ENCODE measurements around the gene TMEM140.

The TMEM140 gene

GRCh38 chr7:135175931-135176330 is 28.1 kb downstream of the TMEM140 start:
- no peak for ATAC-seq

GRCh38 chr7:135177028-135177696 is 29.3 kb downstream of the TMEM140 start:
- ATAC-seq, result no peak

GRCh38 chr7:135178364-135178763 is 30.5 kb downstream of the TMEM140 start:
- ATAC-seq, result no peak

GRCh38 chr7:135179321-135179925 is 31.6 kb downstream of the TMEM140 start:
- ATAC-seq, result no peak

- ATAC-seq, result peak in 1 of 2 donors; percentile 51
These were observed 32.2 kb downstream of the TMEM140 start for GRCh38 chr7:135180122-135180521.

GRCh38 chr7:135181261-135181928 is 33.5 kb downstream of the TMEM140 start:
- no peak for ATAC-seq

GRCh38 chr7:135181929-135182678 is 34.2 kb downstream of the TMEM140 start:
- no peak for ATAC-seq

GRCh38 chr7:135183478-135183877 is 35.6 kb downstream of the TMEM140 start:
- no peak for ATAC-seq

GRCh38 chr7:135184254-135184841 is 36.5 kb downstream of the TMEM140 start:
- no peak for ATAC-seq

- no peak for ATAC-seq
These were observed 37.8 kb downstream of the TMEM140 start for GRCh38 chr7:135185471-135186260.

- no peak for ATAC-seq
These were observed 38.3 kb downstream of the TMEM140 start for GRCh38 chr7:135186261-135186540.

GRCh38 chr7:135186841-135187253 is 39.0 kb downstream of the TMEM140 start:
- ATAC-seq, result peak; percentile 51 to 60

- ATAC-seq, result peak in 1 of 2 donors; percentile 37
These were observed 40.6 kb downstream of the TMEM140 start for GRCh38 chr7:135188298-135188984.

GRCh38 chr7:135189221-135189662 is 41.4 kb downstream of the TMEM140 start:
- ATAC-seq, result no peak

GRCh38 chr7:135189961-135190360 is 42.1 kb downstream of the TMEM140 start:
- no peak for ATAC-seq

- no peak for ATAC-seq
These were observed 42.8 kb downstream of the TMEM140 start for GRCh38 chr7:135190703-135191102.

GRCh38 chr7:135192914-135193536 is 45.2 kb downstream of the TMEM140 start:
- ATAC-seq, result no peak

- ATAC-seq, result no peak
These were observed 45.8 kb downstream of the TMEM140 start for GRCh38 chr7:135193615-135194081.

GRCh38 chr7:135194494-135195095 is 46.7 kb downstream of the TMEM140 start:
- ATAC-seq, result no peak

GRCh38 chr7:135195156-135195555 is 47.3 kb downstream of the TMEM140 start:
- no peak for ATAC-seq
